IPS-18a (cell line): ENCODE measurements around the gene NPY4R2.
"Not testable (repeated sequence)": the region's sequence is repeated elsewhere in the genome, so short reads cannot be mapped to it uniquely, and the experiment has no call there.

ENCODE experiments used
- H3K27ac ChIP-seq: one replicate; pipeline ENCODE4 v1.5.1; 2013; ENCODE audit warnings: low read length
- H3K27me3 ChIP-seq: one replicate; pipeline ENCODE4 v1.6.1; 2013; ENCODE audit warnings: mild to moderate bottlenecking, low read length; ENCODE audit not compliant: control insufficient read depth, insufficient read depth
- H3K36me3 ChIP-seq: one replicate; pipeline ENCODE4 v1.6.1; 2013; ENCODE audit warnings: low read depth, low read length; ENCODE audit not compliant: control insufficient read depth
- H3K4me1 ChIP-seq: one replicate; pipeline ENCODE4 v1.6.1; 2013; ENCODE audit warnings: low read depth, low read length; ENCODE audit not compliant: control insufficient read depth
- H3K4me3 ChIP-seq: one replicate; pipeline ENCODE4 v1.5.1; 2013; ENCODE audit warnings: low read length
- H3K9ac ChIP-seq: one replicate; pipeline ENCODE4 v1.6.1; 2013; ENCODE audit warnings: mild to moderate bottlenecking, low read length, moderate library complexity
- H3K9me3 ChIP-seq: one replicate; pipeline ENCODE4 v1.6.1; 2013; ENCODE audit warnings: low read depth, low read length; ENCODE audit not compliant: control insufficient read depth

Gene NPY4R2

DNA sequence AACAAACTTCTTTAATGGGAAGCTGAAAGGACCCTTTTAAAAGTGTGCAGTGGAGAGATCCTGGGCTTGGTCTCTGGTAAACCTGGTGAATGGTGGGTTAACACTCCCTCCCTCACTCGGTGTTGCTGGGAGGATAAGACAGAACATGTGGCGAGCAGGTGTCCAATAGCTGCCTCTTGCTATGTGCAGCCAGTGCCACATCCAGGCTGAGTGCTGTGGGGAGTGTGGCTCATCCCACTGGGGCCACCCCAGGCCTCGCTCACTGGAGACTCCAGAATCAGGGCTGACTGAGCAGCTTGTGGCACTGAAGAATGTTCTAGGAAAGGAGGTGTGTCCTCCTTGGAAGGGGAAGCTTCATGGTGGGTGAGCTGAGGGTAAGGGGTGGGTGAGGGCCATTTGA, 51.6 kb downstream of the NPY4R2 start:
- H3K36me3 ChIP-seq, H3K27ac ChIP-seq, H3K4me1 ChIP-seq, H3K4me3 ChIP-seq, H3K27me3 ChIP-seq, H3K9ac ChIP-seq, H3K9me3 ChIP-seq: not testable (repeated sequence)

DNA sequence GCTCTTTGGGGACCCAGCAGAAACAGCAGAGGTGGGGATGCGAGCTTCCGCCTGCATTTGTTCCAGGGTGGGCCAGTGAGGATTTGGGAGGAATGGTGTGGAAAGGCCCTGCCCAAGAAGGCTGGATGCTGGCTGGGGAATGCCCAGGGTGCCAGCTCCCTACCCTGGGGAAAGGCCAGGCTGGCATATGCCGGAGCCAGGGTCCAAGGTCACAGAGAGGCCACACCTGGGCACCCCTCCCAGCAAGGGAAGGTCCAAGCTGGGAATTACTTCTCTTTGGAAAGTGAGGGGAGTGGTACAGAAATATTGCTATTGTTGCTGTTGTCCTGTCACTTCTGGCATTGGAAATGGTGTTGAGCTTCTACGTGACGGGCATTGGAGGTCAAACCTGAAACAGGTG, 53.1 kb downstream of the NPY4R2 start:
- not testable (repeated sequence) for H3K4me3 ChIP-seq, H3K4me1 ChIP-seq, H3K9ac ChIP-seq, H3K27me3 ChIP-seq, H3K36me3 ChIP-seq, H3K9me3 ChIP-seq, H3K27ac ChIP-seq

DNA sequence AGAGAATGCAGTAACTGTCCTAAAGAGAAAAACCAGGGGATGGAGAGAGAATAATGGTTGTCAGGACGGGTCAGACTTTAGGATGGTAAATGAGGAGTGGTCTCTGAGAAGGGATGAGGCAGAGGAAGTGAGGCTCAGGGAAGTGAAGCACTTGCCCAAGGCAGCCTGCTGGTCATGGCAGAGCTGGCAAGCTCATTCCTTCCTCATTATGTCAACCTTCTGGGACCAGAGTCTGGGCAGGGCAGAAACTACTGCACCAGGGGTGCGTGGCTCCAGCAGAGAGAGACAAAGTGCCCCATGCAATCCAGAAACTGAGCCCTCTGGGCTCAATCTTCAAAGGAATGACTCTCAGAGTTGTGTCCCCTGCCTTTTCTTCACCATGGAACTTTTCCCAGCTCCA, 53.6 kb downstream of the NPY4R2 start:
- H3K4me3 ChIP-seq, H3K9ac ChIP-seq, H3K9me3 ChIP-seq, H3K27me3 ChIP-seq, H3K36me3 ChIP-seq, H3K4me1 ChIP-seq, H3K27ac ChIP-seq: not testable (repeated sequence)
